NCI-H226 (cell line): ENCODE results near the gene MTPN.

Source experiments
- DNase-seq: peaks from one replicate; pipeline ENCODE4 v3.0.0-alpha.2; 2015

MTPN gene

GRCh38 chr7:135981958-135982646, 4.9 kb upstream of the MTPN start:
- no peak for DNase-seq

DNA sequence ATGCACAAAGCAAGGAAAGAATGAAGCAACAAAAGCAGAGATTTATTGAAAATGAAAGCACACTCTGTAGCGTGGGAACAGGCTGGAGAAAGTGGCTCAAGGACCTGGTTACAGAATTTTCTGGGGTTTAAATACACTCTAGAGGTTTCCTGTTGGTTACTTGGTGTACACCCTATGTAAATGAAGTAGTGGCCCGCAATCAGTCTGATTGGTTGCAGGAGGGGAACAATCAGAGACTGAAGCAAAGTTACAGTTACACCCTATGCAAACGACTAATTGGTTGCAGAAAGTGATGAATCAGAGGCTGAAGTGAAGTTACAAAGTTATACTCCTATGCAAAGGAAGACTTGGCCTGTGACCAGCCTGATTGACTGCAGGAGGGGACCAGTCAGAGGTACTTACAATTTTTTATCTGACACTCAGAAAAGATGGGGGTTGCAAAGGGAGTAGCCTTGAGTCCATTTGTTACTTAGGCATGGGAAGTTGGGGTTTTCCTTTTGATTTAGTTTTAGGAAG, 3.6 kb upstream of the MTPN start:
- DNase-seq: peak; percentile 14

DNA sequence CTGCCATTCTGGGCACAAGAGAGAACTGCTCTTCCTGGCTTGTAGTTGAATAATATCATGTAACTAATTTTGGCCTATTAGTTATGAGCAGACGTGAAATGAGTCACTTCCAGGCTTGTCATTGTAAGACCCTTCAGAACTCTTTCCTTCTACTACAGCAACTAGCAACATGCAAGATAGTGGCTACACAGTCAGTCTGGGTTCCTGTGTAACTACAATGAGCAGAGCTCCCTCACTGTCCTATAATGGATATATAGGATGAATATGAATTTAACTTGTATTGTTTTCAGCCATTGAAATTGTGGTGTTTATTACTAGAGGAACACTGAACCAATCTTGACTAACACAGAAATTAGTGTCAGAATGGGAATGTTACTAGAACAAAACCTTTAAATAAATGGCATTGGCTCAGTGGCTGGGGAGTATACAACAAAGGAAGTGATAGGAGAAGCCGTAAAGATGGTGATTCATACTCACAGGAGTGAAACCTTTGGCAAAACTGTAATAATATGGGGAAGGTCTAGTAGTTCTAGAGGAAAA, 2.9 kb upstream of the MTPN start:
- DNase-seq: peak; percentile 39

- DNase-seq: no peak
Observed at GRCh38 chr7:135979471-135980011, 2.4 kb upstream of the MTPN start.

DNA sequence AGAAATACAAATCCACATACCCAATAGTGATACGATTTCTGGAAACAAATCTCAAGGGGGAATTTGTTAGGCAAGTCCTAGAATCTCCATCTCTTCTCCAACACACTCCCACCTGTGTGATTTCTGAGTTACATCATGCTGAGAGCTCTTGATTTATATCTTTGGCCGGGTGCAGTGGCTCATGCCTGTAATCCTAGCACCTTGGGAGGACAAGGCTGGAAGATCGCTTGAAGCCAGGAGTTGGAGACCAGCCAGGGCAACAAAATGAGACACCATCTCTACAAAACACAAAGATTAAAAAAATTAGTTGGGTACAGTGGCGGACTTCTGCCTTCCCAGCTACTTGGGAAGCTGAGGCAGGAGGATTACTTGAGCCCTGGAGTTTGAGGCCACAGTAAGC, 1.5 kb upstream of the MTPN start:
- no peak for DNase-seq

- no peak for DNase-seq
Observed at GRCh38 chr7:135977742-135978066, 545 bp upstream of the MTPN start.

- DNase-seq: no peak
Observed at GRCh38 chr7:135976312-135977006, 700 bp downstream of the MTPN start.

- DNase-seq: no peak
Observed at GRCh38 chr7:135975166-135975565, 2.0 kb downstream of the MTPN start.

DNA sequence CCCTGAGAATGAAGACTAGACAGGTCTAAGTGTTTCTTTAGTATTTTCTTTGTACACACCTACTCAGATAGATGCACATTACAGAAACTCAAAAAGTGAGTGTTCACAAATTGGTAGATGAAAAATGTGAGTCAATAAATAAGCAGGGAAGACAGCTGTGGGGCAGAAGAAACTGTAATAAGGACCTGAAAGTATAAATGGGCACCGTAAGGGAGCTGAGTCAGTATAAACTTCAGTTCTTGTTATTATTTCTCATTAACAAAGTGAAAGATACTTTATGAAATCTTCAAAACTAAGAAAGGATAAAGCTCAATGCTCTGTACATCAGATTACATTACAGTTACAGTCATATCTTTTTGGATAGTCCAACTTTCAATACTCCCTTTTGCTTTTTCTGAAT, 2.5 kb downstream of the MTPN start:
- no peak for DNase-seq

DNA sequence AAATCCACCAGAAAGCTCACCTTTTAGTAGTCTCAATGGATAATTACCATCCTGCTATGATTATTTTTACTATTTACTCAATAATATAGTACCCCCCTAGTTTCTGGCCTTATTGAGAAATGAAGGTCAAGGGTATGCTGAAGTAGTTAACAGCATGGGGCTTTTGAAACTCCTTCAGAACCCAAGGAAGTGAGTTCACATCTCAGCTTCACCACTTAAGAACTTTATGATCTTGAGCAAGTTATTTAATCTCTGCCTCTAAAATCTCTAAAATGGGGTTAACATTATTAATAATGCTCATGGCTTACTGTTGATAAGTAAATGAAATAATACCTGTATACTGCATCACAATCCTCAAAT, 5.8 kb downstream of the MTPN start:
- DNase-seq: no peak

- DNase-seq: no peak
Observed at GRCh38 chr7:135970682-135971365, 6.3 kb downstream of the MTPN start.

DNA sequence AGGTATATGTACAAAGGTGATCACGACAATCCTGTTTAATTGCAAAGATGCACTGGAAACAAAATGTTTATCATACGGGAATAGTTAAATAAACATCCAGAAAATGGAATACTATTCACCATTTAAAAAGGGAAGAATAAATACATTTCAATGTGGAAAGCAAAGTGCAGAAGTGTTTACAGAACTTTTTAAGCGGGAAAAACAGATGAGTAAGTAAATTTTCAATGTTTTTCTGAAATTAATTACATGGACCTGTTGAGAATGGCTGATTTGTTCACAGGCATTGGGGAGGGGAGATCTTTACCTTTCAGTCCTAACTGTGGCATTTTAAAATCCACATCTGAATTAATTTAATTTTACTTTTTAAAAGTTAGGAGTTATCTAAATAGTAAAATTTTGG, 7.1 kb downstream of the MTPN start:
- DNase-seq: no peak

- DNase-seq: no peak
Observed at GRCh38 chr7:135966341-135967043, 10.7 kb downstream of the MTPN start.

GRCh38 chr7:135965602-135966001, 11.6 kb downstream of the MTPN start:
- no peak for DNase-seq

- no peak for DNase-seq
Observed at GRCh38 chr7:135964791-135965190, 12.4 kb downstream of the MTPN start.

DNA sequence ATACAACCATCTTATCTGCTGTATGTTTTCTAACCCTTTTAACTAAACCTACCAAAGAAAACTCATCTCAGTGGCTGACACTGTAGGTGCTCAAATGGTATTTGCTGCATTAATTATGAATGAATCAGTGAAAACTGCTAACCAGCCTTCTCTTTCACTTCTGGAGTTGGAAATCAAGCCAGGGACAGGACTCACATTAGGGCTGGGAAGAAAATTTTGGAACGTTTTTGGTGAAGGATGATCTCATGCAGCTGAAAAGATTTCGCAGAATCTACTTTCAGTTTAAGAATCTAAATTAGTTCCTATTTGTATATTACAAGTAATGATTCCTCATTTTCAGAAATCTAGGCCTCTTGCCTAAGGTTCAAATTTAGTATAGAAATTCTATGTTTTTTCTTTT, 12.9 kb downstream of the MTPN start:
- DNase-seq: peak; percentile 7

DNA sequence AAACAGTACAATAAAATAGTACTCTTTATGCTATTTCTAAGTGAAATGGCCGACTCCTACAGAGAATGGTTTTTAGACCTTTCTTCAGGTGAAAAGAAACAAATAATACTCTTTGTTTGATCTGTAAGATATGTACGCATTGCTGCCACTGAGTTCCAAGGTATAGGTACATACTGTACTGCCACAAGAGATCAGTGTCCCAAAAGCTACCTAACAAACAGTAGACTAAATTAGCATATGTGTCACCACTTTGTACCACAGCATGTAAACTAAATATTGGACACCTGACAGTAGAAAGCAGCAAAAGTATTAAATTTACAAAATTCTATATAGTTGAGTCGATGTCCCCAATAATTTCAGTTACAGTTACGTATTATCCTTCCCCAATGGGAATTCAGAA, 14.4 kb downstream of the MTPN start:
- DNase-seq: no peak

GRCh38 chr7:135960709-135961451, 16.3 kb downstream of the MTPN start:
- no peak for DNase-seq

GRCh38 chr7:135959646-135960363, 17.4 kb downstream of the MTPN start:
- DNase-seq: no peak

DNA sequence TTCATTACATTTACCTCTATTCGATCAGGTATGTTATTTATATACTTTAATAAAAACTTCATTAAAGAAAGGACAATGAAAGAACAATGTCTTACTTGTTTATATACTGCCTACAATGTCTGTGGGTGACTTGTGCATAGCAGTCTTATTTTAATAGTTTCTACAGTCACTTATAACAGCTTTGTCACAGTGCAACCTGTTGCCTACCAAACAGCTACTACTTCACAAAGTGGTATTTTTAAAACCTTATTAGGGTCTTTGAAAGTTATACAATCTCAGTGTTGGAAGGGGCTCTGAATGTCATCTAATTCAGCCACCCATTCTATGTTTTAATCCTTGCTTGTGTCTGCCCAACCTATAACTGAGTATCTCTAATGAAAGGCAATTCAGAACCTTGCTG, 19.0 kb downstream of the MTPN start:
- DNase-seq: no peak

- no peak for DNase-seq
Observed at GRCh38 chr7:135957627-135958026, 19.5 kb downstream of the MTPN start.

DNA sequence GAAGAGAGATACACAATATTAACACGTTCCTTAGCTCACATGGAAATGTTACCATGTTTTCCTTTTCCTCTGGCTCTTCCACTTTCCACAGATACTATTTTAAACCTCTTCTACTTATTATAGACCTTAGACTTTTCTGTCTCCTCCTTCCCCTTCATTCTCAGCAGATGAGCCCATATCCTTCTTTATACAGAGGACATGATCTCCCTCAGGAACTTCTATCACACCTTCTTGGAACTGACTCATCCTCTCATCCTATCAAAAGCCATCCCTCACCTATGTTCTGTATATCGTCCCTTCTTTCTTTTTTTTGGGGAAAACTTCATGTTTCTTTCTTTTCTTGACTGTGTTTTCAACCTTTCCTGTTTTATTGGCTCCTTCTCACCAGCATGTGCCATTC, 20.8 kb downstream of the MTPN start:
- no peak for DNase-seq
